SK-N-SH (cell line): ENCODE results near the gene TSHZ3.

Source experiments
- CHD2 ChIP-seq: fragments of 150-350 bp; IDR thresholded peaks from 2 replicates; pipeline ENCODE4 v1.6.1; 2018; ENCODE audit warnings: low read length; ENCODE audit not compliant: partially characterized antibody
- FOXJ3 ChIP-seq: sonication (generic); formaldehyde crosslinking; IDR thresholded peaks from 2 replicates; pipeline ENCODE4 v1.5.1; 2020; ENCODE audit warnings: mild to moderate bottlenecking, missing genetic modification reagents
- GABPA ChIP-seq: IDR thresholded peaks from 2 replicates; pipeline ENCODE4 v1.4.0; 2012; ENCODE audit warnings: low read depth, mild to moderate bottlenecking
- JUND ChIP-seq: IDR thresholded peaks from 2 replicates; pipeline ENCODE4 v1.4.0; 2012
- MXI1 ChIP-seq: IDR thresholded peaks from 2 replicates; pipeline ENCODE4 v1.6.1; 2012; ENCODE audit warnings: mild to moderate bottlenecking, low read depth, low read length, improper control_type of control experiment
- NRF1 ChIP-seq: IDR thresholded peaks from 2 replicates; pipeline ENCODE4 v1.6.1; 2012; ENCODE audit warnings: low read depth, mild to moderate bottlenecking, low read length
- POLR2AphosphoS5 ChIP-seq: IDR thresholded peaks from 2 replicates; pipeline ENCODE4 v1.6.1; 2012; ENCODE audit warnings: low read depth, low read length
- RAD21 ChIP-seq: IDR thresholded peaks from 2 replicates; pipeline ENCODE4 v1.6.1; 2012; ENCODE audit warnings: mild to moderate bottlenecking, low read length
- RFX5 ChIP-seq: IDR thresholded peaks from 2 replicates; pipeline ENCODE4 v1.6.1; 2012; ENCODE audit warnings: mild to moderate bottlenecking, improper control_type of control experiment, low read length
- RXRA ChIP-seq: IDR thresholded peaks from 2 replicates; pipeline ENCODE4 v1.4.0; 2012; ENCODE audit warnings: low read depth, mild to moderate bottlenecking, borderline replicate concordance
- SIN3A ChIP-seq: IDR thresholded peaks from 2 replicates; pipeline ENCODE4 v1.6.1; 2012; ENCODE audit warnings: low read depth, mild to moderate bottlenecking, low read length, moderate library complexity, borderline replicate concordance
- TF ChIP-seq, protein P1 (sequence below): fragments of 200-600 bp; sonication (generic); IDR thresholded peaks from 2 replicates; pipeline ENCODE4 v1.6.1; 2017; ENCODE audit warnings: antibody characterized with exemption, mild to moderate bottlenecking, moderate library complexity
- TF ChIP-seq, protein P2 (sequence below): IDR thresholded peaks from 2 replicates; pipeline ENCODE4; 2012

DNA sequence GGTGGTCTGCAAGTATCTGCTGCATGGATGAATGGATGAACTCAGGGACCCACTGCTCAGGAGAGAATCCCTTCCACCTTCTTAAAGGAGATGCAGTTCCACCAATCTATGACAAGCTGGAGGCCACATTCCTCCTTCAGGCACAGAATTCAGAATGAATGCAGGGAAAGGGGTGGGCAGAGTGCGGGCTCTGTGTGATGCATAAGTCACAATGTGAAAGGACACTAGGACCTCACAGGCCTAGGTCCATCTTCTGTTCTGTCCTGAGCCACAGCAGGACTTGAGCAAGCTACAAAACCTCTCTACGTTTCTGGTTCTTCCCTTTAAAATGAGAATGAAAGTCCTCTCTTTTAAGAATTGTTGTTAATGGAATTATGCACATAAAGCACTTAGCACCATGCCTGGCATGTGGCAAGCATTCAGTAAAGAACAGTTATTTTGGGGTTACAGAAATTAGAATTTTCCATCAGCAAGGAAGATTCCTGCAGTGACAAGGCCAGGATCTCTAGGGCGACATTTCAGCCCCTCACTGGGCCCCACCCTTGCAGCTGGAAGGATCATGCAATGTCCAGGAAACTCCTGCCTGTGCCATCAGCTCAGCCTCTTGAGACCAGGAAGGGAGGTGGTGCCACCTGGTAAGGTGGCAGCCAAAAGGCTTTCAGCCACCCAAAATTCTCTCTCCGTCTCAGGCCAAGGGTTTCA lies 38.7 kb downstream of the TSHZ3 start:
- TF ChIP-seq CHD2 (no peak), JUND (no peak), FOXJ3 (no peak), MXI1 (no peak), SIN3A (no peak), POLR2AphosphoS5 (no peak), NRF1 (no peak), GABPA (no peak), RXRA (no peak), RAD21 (no peak), RFX5 (no peak)
- TF ChIP-seq, protein P1, sequence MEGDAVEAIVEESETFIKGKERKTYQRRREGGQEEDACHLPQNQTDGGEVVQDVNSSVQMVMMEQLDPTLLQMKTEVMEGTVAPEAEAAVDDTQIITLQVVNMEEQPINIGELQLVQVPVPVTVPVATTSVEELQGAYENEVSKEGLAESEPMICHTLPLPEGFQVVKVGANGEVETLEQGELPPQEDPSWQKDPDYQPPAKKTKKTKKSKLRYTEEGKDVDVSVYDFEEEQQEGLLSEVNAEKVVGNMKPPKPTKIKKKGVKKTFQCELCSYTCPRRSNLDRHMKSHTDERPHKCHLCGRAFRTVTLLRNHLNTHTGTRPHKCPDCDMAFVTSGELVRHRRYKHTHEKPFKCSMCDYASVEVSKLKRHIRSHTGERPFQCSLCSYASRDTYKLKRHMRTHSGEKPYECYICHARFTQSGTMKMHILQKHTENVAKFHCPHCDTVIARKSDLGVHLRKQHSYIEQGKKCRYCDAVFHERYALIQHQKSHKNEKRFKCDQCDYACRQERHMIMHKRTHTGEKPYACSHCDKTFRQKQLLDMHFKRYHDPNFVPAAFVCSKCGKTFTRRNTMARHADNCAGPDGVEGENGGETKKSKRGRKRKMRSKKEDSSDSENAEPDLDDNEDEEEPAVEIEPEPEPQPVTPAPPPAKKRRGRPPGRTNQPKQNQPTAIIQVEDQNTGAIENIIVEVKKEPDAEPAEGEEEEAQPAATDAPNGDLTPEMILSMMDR: no peak
- TF ChIP-seq, protein P2, sequence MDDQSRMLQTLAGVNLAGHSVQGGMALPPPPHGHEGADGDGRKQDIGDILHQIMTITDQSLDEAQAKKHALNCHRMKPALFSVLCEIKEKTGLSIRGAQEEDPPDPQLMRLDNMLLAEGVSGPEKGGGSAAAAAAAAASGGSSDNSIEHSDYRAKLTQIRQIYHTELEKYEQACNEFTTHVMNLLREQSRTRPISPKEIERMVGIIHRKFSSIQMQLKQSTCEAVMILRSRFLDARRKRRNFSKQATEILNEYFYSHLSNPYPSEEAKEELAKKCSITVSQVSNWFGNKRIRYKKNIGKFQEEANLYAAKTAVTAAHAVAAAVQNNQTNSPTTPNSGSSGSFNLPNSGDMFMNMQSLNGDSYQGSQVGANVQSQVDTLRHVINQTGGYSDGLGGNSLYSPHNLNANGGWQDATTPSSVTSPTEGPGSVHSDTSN: no peak
